ENCODE results near the gene ULK2. TPM values are rescaled to one million over a fixed set of nuclear protein-coding genes. Genes with fewer than 3 reads are reported as not detected.

Gene ULK2
- total RNA-seq, 1 donor from 2014 or later = 38.6 TPM

DNA sequence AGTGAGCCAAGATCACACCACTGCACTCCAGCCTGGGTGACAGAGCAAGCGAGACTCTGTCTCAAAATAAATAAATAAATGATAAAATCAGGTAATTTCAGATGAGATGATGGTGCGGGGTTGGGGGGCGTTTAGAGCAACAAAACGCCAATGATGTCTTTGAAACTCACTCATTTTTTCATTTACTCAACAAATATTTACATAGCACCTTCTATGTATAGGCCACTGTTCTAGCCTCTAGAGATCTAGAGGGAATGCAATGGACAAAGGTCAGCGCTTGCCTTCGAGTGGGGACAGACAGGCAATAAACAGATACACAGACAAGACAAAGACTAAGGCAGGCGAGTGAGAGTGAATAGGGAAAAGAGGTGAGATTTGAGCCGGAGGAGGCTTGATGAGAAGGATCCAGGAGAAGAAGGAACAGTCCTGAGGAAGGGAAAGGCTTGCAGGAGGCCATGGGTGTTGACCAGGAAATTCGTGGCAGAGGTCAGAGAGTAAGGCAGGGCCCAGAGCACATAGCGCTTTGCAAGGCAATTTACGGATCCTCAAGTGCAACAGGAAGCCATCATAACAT, 133.7 kb downstream of the ULK2 start:
- Histone ChIP-seq H3K9me3 (ENCODE audit: control insufficient read depth in 3 of 3, low read length in 3 of 3) (no peaks in the 10 kb centered on the region), H3K27ac (ENCODE audit: low read depth, low read length) (no peak overlapping the region), H3K36me3 (ENCODE audit: control insufficient read depth in 3 of 3, insufficient read depth in 3 of 3, low read length in 3 of 3) (no peaks in the 10 kb centered on the region), H3K4me3 (ENCODE audit: low read length in 3 of 3) (no peak overlapping the region), H3K27me3 (ENCODE audit: control insufficient read depth in 3 of 3, insufficient read depth in 3 of 3, low read length in 3 of 3) (no peaks in the 10 kb centered on the region), H3K9ac (ENCODE audit: low read depth in 1 of 3, low read length in 3 of 3) (no peak overlapping the region), H3K4me1 (ENCODE audit: control insufficient read depth in 3 of 3, insufficient read depth in 3 of 3, low read length in 3 of 3) (no peaks in the 10 kb centered on the region)

DNA sequence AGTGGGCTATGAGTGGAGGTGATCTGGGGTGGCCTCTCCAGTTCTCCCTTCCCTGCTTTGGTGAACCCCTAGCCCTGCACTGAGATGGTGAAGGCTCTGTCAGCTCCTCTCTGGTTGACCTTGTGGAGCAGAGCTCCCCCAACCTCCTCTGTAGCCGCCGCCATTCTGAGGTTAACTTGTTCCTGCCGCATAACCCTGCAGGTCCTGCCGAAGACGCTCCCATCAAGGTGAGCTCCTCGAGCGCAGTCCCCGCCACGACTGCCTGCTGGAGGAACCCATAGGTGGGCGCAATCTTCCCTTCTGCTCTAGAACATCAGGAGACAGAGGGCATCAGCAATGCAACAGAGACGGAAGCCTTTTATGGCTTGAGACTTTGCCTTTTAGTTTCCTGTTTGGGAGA, 136.1 kb downstream of the ULK2 start:
- Histone ChIP-seq H3K9me3 (ENCODE audit: control insufficient read depth in 3 of 3, low read length in 3 of 3) (no peaks in the 10 kb centered on the region), H3K4me3 (ENCODE audit: low read length in 3 of 3) (no peak overlapping the region), H3K4me1 (ENCODE audit: control insufficient read depth in 3 of 3, insufficient read depth in 3 of 3, low read length in 3 of 3) (peaks cover 19 to 22% (median 21%) of the 10 kb centered on the region in 3 donors), H3K36me3 (ENCODE audit: control insufficient read depth in 3 of 3, insufficient read depth in 3 of 3, low read length in 3 of 3) (no peaks in the 10 kb centered on the region), H3K27ac (ENCODE audit: low read depth, low read length) (no peak overlapping the region), H3K9ac (ENCODE audit: low read depth in 1 of 3, low read length in 3 of 3) (no peak overlapping the region), H3K27me3 (ENCODE audit: control insufficient read depth in 3 of 3, insufficient read depth in 3 of 3, low read length in 3 of 3) (no peaks in the 10 kb centered on the region)

DNA sequence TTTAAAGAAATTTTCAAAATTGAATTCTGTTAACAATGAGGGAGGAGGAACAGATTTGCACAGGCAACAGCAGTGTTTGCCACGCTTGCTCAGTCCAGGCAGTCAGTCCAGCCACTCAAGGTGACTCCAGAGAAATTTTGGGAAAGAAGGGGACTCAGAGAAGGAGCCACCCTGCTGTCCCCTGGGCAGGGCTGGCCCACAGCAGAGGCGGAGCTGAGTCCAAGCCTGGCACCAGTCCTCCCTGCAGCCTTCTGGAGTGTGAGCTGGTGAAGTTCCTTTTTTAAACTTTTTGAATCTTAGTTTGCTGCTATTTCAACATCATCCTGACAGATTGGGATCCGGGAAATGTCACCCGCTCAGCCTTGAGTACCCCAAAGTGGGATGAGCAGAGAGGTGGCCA, 136.9 kb downstream of the ULK2 start:
- H3K27ac ChIP-seq (ENCODE audit: low read depth, low read length) = no peak overlapping the region
- H3K4me1 ChIP-seq (ENCODE audit: control insufficient read depth in 3 of 3, insufficient read depth in 3 of 3, low read length in 3 of 3) = peaks cover 19 to 23% (median 21%) of the 10 kb centered on the region in 3 donors
- no peak overlapping the region for H3K4me3 ChIP-seq (ENCODE audit: low read length in 3 of 3)
- no peaks in the 10 kb centered on the region for H3K27me3 ChIP-seq (ENCODE audit: control insufficient read depth in 3 of 3, insufficient read depth in 3 of 3, low read length in 3 of 3)
- no peak overlapping the region for H3K9ac ChIP-seq (ENCODE audit: low read depth in 1 of 3, low read length in 3 of 3)
- no peaks in the 10 kb centered on the region for H3K9me3 ChIP-seq (ENCODE audit: control insufficient read depth in 3 of 3, low read length in 3 of 3)
- H3K36me3 ChIP-seq (ENCODE audit: control insufficient read depth in 3 of 3, insufficient read depth in 3 of 3, low read length in 3 of 3) = no peaks in the 10 kb centered on the region

DNA sequence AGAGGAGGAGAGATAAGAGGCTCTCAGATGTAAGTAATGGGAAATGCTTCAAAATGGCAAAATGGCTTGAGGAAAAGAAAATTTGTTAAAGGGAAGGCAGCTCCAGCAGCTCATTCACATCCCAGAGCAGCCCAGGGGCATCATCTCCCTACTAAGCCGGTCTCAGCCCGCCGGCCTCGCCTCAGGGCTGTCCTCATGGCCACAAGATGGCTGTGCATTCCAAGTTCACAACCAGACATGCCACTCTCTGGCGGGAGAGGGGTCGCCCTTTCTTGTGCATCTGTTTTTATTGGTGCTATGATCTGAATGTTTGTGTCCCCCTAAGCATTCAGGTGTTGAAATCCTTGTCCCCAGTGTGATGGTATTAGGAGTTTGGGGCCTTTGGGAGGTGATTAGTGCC, 137.8 kb downstream of the ULK2 start:
- Histone ChIP-seq H3K4me3 (ENCODE audit: low read length in 3 of 3) (no peak overlapping the region), H3K9me3 (ENCODE audit: control insufficient read depth in 3 of 3, low read length in 3 of 3) (no peaks in the 10 kb centered on the region), H3K27ac (ENCODE audit: low read depth, low read length) (no peak overlapping the region), H3K36me3 (ENCODE audit: control insufficient read depth in 3 of 3, insufficient read depth in 3 of 3, low read length in 3 of 3) (no peaks in the 10 kb centered on the region), H3K9ac (ENCODE audit: low read depth in 1 of 3, low read length in 3 of 3) (no peak overlapping the region), H3K27me3 (ENCODE audit: control insufficient read depth in 3 of 3, insufficient read depth in 3 of 3, low read length in 3 of 3) (no peaks in the 10 kb centered on the region), H3K4me1 (ENCODE audit: control insufficient read depth in 3 of 3, insufficient read depth in 3 of 3, low read length in 3 of 3) (peaks cover 21 to 23% (median 21%) of the 10 kb centered on the region in 3 donors)

DNA sequence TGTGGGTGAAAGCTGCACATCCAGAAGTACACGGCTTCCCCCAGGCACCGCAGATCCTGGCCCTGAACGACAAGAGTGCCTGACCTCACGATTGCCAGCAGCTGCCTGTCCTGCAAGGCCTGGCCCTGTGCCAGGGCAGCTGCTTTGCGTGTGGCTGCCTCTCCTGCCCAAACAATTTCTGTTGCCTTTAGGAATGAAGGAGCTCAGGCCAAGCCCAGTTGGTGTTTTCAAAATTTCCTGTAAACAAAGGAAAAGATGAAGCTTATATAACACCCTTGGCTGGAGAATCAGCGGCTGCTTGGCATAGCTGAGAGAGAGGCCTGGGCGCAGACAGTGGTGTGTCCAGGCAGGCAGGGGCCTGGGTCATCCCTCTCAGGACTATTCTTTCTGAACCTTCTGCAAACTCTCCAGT, 139.6 kb downstream of the ULK2 start:
- H3K4me1 ChIP-seq (ENCODE audit: control insufficient read depth in 3 of 3, insufficient read depth in 3 of 3, low read length in 3 of 3) = peaks cover 29 to 32% (median 30%) of the 10 kb centered on the region in 3 donors
- H3K9ac ChIP-seq (ENCODE audit: low read depth in 1 of 3, low read length in 3 of 3) = peak overlapping the region; percentile 71 to 84 (median 80)
- H3K36me3 ChIP-seq (ENCODE audit: control insufficient read depth in 3 of 3, insufficient read depth in 3 of 3, low read length in 3 of 3) = no peaks in the 10 kb centered on the region
- no peaks in the 10 kb centered on the region for H3K27me3 ChIP-seq (ENCODE audit: control insufficient read depth in 3 of 3, insufficient read depth in 3 of 3, low read length in 3 of 3)
- H3K9me3 ChIP-seq (ENCODE audit: control insufficient read depth in 3 of 3, low read length in 3 of 3) = no peaks in the 10 kb centered on the region
- H3K4me3 ChIP-seq (ENCODE audit: low read length in 3 of 3) = peak overlapping the region in 2 of 3 donors; percentile 41 to 54
- H3K27ac ChIP-seq (ENCODE audit: low read depth, low read length) = peak overlapping the region; percentile 97

DNA sequence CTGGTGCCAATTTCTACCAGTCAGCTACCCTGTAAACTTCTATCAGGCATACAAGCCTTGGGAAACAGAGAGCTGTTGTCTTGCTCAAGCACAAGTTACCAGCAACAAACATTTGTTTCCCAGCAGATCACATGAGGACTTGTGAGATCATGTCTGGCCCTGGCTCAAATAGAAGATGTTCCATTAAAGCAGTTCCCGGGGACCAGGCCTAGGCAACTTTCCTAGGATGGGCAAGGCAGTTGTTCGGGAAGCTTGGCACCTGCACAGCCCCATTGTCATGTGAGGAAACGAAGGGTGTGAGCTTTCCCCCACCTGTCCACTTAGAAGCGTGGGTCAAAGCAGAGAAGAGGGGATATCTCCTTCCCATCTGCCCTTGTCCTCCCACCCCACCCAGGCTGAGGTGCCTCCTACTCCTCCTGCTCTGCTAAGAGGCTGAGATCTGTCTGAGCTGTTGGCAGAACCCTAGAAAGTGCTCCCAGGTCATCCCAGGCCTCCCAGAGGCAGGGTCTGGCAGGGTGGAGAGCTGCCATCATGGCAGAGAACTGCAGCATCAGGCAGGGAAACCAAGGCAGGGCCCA, 140.1 kb downstream of the ULK2 start:
- peaks cover 29 to 32% (median 30%) of the 10 kb centered on the region in 3 donors for H3K4me1 ChIP-seq (ENCODE audit: control insufficient read depth in 3 of 3, insufficient read depth in 3 of 3, low read length in 3 of 3)
- no peaks in the 10 kb centered on the region for H3K27me3 ChIP-seq (ENCODE audit: control insufficient read depth in 3 of 3, insufficient read depth in 3 of 3, low read length in 3 of 3)
- no peaks in the 10 kb centered on the region for H3K9me3 ChIP-seq (ENCODE audit: control insufficient read depth in 3 of 3, low read length in 3 of 3)
- peak overlapping the region; percentile 71 to 84 (median 80) for H3K9ac ChIP-seq (ENCODE audit: low read depth in 1 of 3, low read length in 3 of 3)
- H3K36me3 ChIP-seq (ENCODE audit: control insufficient read depth in 3 of 3, insufficient read depth in 3 of 3, low read length in 3 of 3) = no peaks in the 10 kb centered on the region
- H3K4me3 ChIP-seq (ENCODE audit: low read length in 3 of 3) = peak overlapping the region; percentile 38 to 54 (median 41)
- peak overlapping the region; percentile 97 for H3K27ac ChIP-seq (ENCODE audit: low read depth, low read length)

DNA sequence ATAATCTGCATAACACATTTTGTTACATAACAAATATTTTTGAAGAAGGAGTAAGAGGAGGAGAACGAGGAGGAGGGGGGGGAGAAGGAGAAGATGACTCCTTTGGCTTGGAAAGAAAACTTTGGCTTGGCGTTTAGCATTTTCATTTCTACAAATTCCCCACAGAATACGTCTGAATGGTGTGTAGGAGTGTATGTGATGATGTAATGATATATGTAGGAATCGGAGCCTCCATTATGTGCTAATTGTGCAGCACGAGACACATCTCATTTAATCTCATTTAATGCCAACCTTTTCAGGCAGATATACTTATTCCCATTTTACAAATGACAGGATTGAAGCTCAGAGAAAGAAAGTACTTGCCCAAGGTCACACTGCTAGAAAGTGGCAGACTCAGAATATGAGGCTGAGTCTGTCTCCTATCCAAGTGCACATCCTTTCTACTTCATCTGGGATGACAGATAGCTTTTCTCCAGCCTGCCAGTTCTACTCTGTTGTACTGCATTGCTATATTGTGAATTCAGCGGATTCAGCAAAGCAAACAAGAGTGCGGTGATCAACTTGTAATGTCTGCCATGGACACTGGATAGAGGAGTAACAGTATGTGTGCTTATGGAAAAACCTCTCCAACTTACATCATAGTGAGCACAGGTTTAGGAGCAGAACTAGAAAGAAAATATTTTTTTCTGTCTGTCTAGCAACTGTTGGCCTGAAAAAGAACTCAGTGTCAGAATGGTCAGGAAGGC, 140.9 kb downstream of the ULK2 start:
- Histone ChIP-seq H3K4me3 (ENCODE audit: low read length in 3 of 3) (no peak overlapping the region), H3K36me3 (ENCODE audit: control insufficient read depth in 3 of 3, insufficient read depth in 3 of 3, low read length in 3 of 3) (no peaks in the 10 kb centered on the region), H3K27me3 (ENCODE audit: control insufficient read depth in 3 of 3, insufficient read depth in 3 of 3, low read length in 3 of 3) (no peaks in the 10 kb centered on the region), H3K9ac (ENCODE audit: low read depth in 1 of 3, low read length in 3 of 3) (peak overlapping the region; percentile 52 to 80 (median 67)), H3K9me3 (ENCODE audit: control insufficient read depth in 3 of 3, low read length in 3 of 3) (no peaks in the 10 kb centered on the region), H3K4me1 (ENCODE audit: control insufficient read depth in 3 of 3, insufficient read depth in 3 of 3, low read length in 3 of 3) (peaks cover 29 to 32% (median 30%) of the 10 kb centered on the region in 3 donors), H3K27ac (ENCODE audit: low read depth, low read length) (peak overlapping the region; percentile 97)

DNA sequence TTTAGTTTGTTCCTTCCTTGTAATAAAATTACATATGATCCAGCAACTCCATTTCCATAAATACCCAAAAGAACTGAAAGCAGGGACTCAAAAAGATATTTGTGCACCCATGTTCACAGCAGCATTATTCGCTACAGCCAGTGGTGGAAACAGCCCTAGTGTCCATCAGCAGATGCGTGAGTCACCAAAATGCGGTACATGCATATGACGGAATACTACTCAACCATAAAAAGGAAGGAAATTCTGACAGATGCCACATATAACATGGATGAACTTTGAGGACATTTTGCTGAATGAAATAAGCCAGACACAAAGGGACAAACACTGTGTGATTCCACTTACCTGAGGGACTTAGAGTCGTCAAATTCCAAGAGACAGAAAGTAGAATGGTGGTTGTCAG, 142.2 kb downstream of the ULK2 start:
- no peaks in the 10 kb centered on the region for H3K27me3 ChIP-seq (ENCODE audit: control insufficient read depth in 3 of 3, insufficient read depth in 3 of 3, low read length in 3 of 3)
- H3K4me3 ChIP-seq (ENCODE audit: low read length in 3 of 3) = no peak overlapping the region
- peak overlapping the region; percentile 59 for H3K27ac ChIP-seq (ENCODE audit: low read depth, low read length)
- H3K9ac ChIP-seq (ENCODE audit: low read depth in 1 of 3, low read length in 3 of 3) = no peak overlapping the region
- peaks cover 29 to 37% (median 35%) of the 10 kb centered on the region in 3 donors for H3K4me1 ChIP-seq (ENCODE audit: control insufficient read depth in 3 of 3, insufficient read depth in 3 of 3, low read length in 3 of 3)
- no peaks in the 10 kb centered on the region for H3K36me3 ChIP-seq (ENCODE audit: control insufficient read depth in 3 of 3, insufficient read depth in 3 of 3, low read length in 3 of 3)
- H3K9me3 ChIP-seq (ENCODE audit: control insufficient read depth in 3 of 3, low read length in 3 of 3) = no peaks in the 10 kb centered on the region

DNA sequence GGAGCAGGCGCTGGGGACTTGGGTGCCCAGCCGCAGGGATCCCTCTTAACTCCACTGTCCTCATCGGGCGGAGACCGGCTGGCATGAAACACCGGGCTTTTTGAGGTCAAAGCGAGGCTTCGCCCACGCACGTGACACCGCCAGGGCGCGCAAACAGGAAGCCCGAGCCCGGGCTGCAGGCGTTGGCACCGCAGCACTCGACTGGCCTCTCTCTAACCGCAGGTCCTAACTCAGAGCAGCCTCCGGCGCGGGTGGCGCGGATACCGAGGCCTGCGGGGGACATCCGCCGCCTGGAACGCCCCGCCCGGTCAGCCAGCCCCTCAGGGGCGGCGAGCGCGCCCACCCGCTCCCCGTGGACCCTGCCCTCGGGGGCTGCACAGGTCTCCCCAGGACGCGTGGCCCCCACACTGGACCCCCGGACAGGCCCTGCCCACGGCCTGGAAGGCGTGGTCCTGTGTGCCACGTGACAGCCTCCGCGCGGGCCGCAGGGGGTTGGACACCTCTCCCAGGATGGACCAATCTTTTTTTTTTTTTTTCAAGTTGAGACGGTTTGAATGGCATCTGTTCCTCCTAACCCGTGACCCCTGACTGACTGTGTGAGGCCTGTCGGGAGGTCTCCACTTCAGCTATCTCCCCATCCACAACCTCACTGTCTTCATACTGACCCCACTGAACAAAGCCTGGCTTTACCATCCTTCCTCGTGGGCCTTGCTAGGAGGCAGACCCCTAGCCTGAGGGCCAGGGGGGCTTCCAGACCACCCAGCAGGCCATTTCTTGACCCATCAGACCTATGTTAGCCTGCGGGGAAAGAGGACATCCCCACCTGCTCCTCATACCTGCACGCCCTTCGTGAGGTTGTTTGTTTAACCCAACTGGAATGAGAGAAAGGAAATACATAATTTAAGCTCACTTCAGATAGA, 143.0 kb downstream of the ULK2 start:
- Histone ChIP-seq H3K4me3 (ENCODE audit: low read length in 3 of 3) (peak overlapping the region; percentile 51 to 67 (median 56)), H3K4me1 (ENCODE audit: control insufficient read depth in 3 of 3, insufficient read depth in 3 of 3, low read length in 3 of 3) (peaks cover 29 to 38% (median 36%) of the 10 kb centered on the region in 3 donors), H3K27ac (ENCODE audit: low read depth, low read length) (peak overlapping the region; percentile 59), H3K9ac (ENCODE audit: low read depth in 1 of 3, low read length in 3 of 3) (peak overlapping the region; percentile 29 to 79 (median 43)), H3K27me3 (ENCODE audit: control insufficient read depth in 3 of 3, insufficient read depth in 3 of 3, low read length in 3 of 3) (no peaks in the 10 kb centered on the region), H3K9me3 (ENCODE audit: control insufficient read depth in 3 of 3, low read length in 3 of 3) (no peaks in the 10 kb centered on the region), H3K36me3 (ENCODE audit: control insufficient read depth in 3 of 3, insufficient read depth in 3 of 3, low read length in 3 of 3) (no peaks in the 10 kb centered on the region)
